LNCaP clone FGC (cell line): Measurements from ENCODE around the gene TUBG1.
"Not testable (repeated sequence)": the region's sequence is repeated elsewhere in the genome, so short reads cannot be mapped to it uniquely, and the experiment has no call there.

Experiments used
- DNase-seq: peaks from one replicate; pipeline ENCODE4 v3.0.0-alpha.2; 2011; ENCODE audit warnings: low read depth
- H3K4me3 ChIP-seq: 2 replicates; pipeline ENCODE4 v1.5.1; 2011; ENCODE audit warnings: mild to moderate bottlenecking, low read depth, low read length, control low read depth
- CTCF ChIP-seq: IDR thresholded peaks from 2 replicates; pipeline ENCODE4 v1.5.1; 2012; ENCODE audit warnings: mild to moderate bottlenecking; ENCODE audit not compliant: control insufficient read depth, insufficient read depth; ENCODE audit errors: extremely low read depth

TUBG1 gene

GRCh38 chr17:42612013-42612412, 2.5 kb downstream of the TUBG1 start:
- TF ChIP-seq CTCF = no peak
- no peak overlapping the region for H3K4me3 ChIP-seq

GRCh38 chr17:42613699-42614295, 4.3 kb downstream of the TUBG1 start:
- no peak for TF ChIP-seq CTCF
- H3K4me3 ChIP-seq = no peak overlapping the region
- DNase-seq = no peak

More at GRCh38 chr17:42612013-42612412, 2.5 kb downstream of the TUBG1 start:
- DNase-seq = no peak

GRCh38 chr17:42617956-42618431, 8.5 kb downstream of the TUBG1 start:
- DNase-seq = no peak
- no peak for TF ChIP-seq CTCF
- no peak overlapping the region for H3K4me3 ChIP-seq

GRCh38 chr17:42618442-42619150, 9.1 kb downstream of the TUBG1 start:
- peak; percentile 25 for DNase-seq

GRCh38 chr17:42621987-42622386, 12.5 kb downstream of the TUBG1 start:
- H3K4me3 ChIP-seq, DNase-seq: not testable (repeated sequence)

More at GRCh38 chr17:42618442-42619150, 9.1 kb downstream of the TUBG1 start:
- H3K4me3 ChIP-seq = no peak overlapping the region
- peak; percentile 71 for TF ChIP-seq CTCF

- no peak overlapping the region for H3K4me3 ChIP-seq
- TF ChIP-seq CTCF = no peak
- DNase-seq = no peak
These were observed 13.8 kb downstream of the TUBG1 start for GRCh38 chr17:42623271-42623670.

- peak; percentile 24; the same call in 1 of the 2 replicates for TF ChIP-seq CTCF
- peak; percentile 96 for DNase-seq
- no peak overlapping the region for H3K4me3 ChIP-seq
These were observed 14.5 kb downstream of the TUBG1 start for GRCh38 chr17:42623732-42624596.

GRCh38 chr17:42627032-42627764, 17.7 kb downstream of the TUBG1 start:
- not testable (repeated sequence) for DNase-seq, H3K4me3 ChIP-seq
